Measurements from ENCODE around the gene PPIF.

PPIF gene

GRCh38 chr10:79385392-79385795, 38.1 kb downstream of the PPIF start:
- Histone ChIP-seq H3K4me3 (no peak overlapping the region), H3K27ac (no peak overlapping the region), H3K9ac (no peak overlapping the region), H3K9me3 (no peaks in the 10 kb centered on the region), H3K4me1 (peaks cover 38% of the 10 kb centered on the region), H3K27me3 (no peaks in the 10 kb centered on the region), H3K36me3 (peaks cover 14% of the 10 kb centered on the region; the same call in 1 of the 2 replicates), H4K20me1 (no peaks in the 10 kb centered on the region), H3K4me2 (no peak overlapping the region)
- TF ChIP-seq Cebpa-rat (IDR thresholded peaks at IDR 0.05): no peak

DNA sequence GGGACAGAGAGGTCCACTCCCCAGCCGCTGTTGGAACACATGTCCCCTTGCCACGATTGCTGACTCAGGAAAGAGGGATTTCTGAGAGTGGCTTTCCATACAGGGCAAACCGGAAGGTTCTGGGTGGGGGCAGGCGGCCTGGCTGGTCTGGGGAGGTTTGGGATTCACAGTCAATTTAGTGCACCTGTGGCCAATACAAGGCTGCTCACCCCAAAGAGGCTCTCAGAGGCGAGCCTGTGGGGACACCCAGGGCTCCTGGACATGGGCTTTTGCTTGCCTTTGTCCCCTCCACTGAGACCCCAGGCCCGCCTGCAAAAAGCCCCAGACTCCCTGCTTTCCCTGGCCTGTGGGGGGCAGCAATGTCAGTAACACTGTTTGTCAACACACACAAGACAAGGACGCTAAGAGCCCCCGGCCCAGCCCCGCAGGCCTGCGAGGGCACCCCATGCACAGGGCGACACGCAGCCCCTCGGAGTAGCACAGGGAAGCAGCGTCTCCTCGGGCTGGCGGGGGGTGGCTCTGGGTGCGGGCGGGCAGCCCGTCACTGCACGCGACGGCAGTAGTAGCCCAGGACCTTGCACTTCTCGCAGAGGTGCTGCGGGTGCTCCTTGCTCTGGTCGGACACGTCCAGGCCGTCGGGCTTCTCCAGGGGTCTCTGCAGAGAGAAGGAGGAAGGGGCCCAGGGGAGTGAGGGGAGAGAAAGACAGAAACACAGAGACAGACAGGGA, 38.7 kb downstream of the PPIF start:
- no peak for TF ChIP-seq Cebpa-rat (IDR thresholded peaks at IDR 0.05)
- H3K4me2 ChIP-seq: no peak overlapping the region
- H3K4me1 ChIP-seq: peaks cover 44% of the 10 kb centered on the region
- no peaks in the 10 kb centered on the region for H3K27me3 ChIP-seq
- no peak overlapping the region for H3K9ac ChIP-seq
- H3K36me3 ChIP-seq: peaks cover 14% of the 10 kb centered on the region; the same call in 1 of the 2 replicates
- H3K27ac ChIP-seq: no peak overlapping the region
- no peaks in the 10 kb centered on the region for H4K20me1 ChIP-seq
- H3K9me3 ChIP-seq: no peaks in the 10 kb centered on the region
- no peak overlapping the region for H3K4me3 ChIP-seq

DNA sequence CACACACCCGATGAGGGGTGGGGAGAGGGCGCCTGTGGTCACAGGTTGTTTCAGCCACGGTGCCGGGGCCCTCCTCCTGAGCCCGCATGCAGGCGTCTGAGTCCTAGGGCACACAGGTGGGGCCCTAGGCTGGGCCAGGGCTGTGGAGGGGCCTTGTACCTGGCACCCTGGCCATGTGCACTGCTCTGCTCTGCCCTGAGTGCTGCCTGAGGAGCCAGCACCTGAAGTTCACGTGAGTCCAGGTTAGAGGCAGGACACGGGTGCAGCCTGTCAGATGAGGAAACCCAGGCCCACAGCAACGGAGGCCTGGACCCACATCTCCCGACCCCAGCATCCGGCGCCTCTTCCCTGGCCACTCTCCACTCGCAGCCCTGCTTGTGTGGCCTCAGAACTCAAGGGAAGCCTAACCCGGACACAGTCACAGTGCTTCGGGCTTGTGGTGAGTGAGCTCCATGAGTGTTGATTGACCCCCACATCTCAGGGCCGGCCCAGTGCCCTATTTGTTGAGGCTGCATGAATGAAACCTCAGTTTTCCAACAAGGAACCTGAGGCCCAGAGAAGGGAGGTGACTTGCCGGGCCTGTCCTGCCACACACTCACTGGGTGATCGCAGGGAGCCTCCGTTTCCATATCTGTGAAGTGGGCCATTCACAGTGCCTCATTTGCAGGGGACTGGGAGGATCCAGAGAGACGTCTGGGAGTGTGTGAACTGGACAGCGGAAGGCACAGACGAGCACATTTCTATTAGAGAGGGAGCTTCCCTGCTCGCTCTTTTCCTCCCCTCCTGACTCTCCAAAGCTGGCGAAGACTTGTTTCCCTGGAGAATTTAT, 39.6 kb downstream of the PPIF start:
- no peak overlapping the region for H3K4me3 ChIP-seq
- H4K20me1 ChIP-seq: no peaks in the 10 kb centered on the region
- H3K27ac ChIP-seq: no peak overlapping the region; the same call in 1 of the 2 replicates
- no peaks in the 10 kb centered on the region for H3K27me3 ChIP-seq
- no peak for TF ChIP-seq Cebpa-rat (IDR thresholded peaks at IDR 0.05)
- H3K9ac ChIP-seq: no peak overlapping the region
- H3K9me3 ChIP-seq: no peaks in the 10 kb centered on the region
- no peak overlapping the region for H3K4me2 ChIP-seq
- H3K4me1 ChIP-seq: peaks cover 48% of the 10 kb centered on the region
- H3K36me3 ChIP-seq: peaks cover 14% of the 10 kb centered on the region; the same call in 1 of the 2 replicates

DNA sequence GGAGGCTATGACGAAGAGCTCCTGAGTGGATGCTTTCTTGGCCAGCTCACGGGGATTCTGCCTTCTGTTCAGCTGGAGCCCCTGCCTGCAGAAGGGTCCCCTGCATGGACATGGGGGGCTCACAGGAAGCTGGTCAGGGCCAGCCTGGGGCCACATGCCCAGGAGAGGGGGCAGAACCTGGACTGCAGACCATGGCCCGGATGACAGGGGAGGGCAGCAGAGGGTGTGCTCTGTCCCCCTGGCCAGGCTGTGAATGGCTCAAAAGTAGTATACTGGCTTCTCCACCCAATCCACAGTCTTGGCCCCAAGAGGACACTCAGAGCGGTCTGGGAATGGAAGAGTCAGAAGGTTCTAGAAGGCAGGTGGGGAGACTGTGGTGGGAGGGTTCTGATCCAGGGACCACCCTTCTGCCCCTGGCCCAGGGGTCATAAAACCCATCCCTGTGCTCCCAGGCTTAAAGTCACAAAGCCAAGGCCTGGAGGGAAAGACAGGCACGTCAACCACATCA, 40.3 kb downstream of the PPIF start:
- no peak overlapping the region for H3K4me3 ChIP-seq
- TF ChIP-seq Cebpa-rat (IDR thresholded peaks at IDR 0.05): no peak
- H3K27me3 ChIP-seq: no peaks in the 10 kb centered on the region
- H3K9me3 ChIP-seq: no peaks in the 10 kb centered on the region
- H3K36me3 ChIP-seq: peaks cover 14% of the 10 kb centered on the region; the same call in 1 of the 2 replicates
- no peak overlapping the region; the same call in 1 of the 2 replicates for H3K27ac ChIP-seq
- H3K4me1 ChIP-seq: peaks cover 47% of the 10 kb centered on the region
- H3K9ac ChIP-seq: no peak overlapping the region
- no peaks in the 10 kb centered on the region for H4K20me1 ChIP-seq
- peak overlapping the region; percentile 6; the same call in 1 of the 2 replicates for H3K4me2 ChIP-seq

DNA sequence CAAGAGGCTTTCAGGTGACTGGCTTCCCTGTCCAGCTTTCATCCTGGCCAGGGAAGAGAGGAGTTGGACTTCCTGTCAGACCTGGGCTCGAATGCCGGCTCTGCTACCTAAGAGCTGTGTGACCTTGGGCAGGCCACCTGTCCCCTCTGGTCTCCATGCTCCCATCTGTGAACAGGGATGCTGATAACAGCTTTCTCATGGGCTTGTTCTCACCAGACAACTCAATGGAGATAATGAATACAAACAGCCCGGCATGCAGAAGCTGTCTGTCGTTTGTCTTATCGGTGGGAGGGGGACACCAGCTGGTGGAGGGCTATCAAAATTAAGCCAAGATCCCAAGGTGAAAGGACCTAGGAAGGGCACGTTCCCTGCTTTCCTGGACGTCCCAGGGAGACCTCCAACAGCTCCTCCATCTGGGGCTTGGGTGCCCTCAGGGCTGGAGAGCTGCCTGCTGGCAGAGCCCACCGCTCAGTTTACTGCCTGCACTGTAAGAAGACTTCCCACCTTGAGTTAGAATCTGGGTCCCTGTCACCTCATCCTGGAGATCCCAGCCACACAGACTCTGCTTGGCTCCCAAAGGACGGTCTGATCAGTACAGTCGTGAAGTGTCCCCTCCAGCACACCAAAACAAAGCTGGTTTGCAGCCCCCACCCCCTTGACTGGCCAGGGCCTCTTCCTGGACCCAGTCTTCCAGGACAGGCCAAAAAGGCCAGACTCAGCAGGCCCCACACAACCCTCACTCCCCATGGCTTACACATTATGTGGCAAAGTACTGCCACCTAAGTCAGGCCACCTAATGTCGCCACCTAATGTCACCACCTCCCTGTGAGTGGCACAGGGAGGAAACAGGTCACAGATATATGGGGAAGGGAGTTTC, 40.9 kb downstream of the PPIF start:
- Histone ChIP-seq H3K27ac (peak overlapping the region; percentile 80), H3K4me1 (peaks cover 50% of the 10 kb centered on the region), H3K9ac (peak overlapping the region; percentile 26; the same call in 1 of the 2 replicates), H3K4me3 (no peak overlapping the region), H3K36me3 (peaks cover 14% of the 10 kb centered on the region; the same call in 1 of the 2 replicates), H3K9me3 (no peaks in the 10 kb centered on the region), H3K27me3 (no peaks in the 10 kb centered on the region), H4K20me1 (no peaks in the 10 kb centered on the region), H3K4me2 (peak overlapping the region; percentile 77)
- no peak for TF ChIP-seq Cebpa-rat (IDR thresholded peaks at IDR 0.05)

GRCh38 chr10:79390057-79390456, 42.8 kb downstream of the PPIF start:
- Histone ChIP-seq H3K9ac (peak overlapping the region; percentile 48; the same call in 1 of the 2 replicates), H3K36me3 (peaks cover 14% of the 10 kb centered on the region; the same call in 1 of the 2 replicates), H3K9me3 (no peaks in the 10 kb centered on the region)

GRCh38 chr10:79390551-79391229, 43.4 kb downstream of the PPIF start:
- Histone ChIP-seq H3K4me2 (peak overlapping the region; percentile 77), H3K4me3 (no peak overlapping the region), H3K9me3 (no peaks in the 10 kb centered on the region), H3K36me3 (peaks cover 12% of the 10 kb centered on the region; the same call in 1 of the 2 replicates), H4K20me1 (no peaks in the 10 kb centered on the region), H3K9ac (peak overlapping the region; percentile 38; the same call in 1 of the 2 replicates), H3K27ac (peak overlapping the region; percentile 80), H3K27me3 (no peaks in the 10 kb centered on the region), H3K4me1 (peaks cover 65% of the 10 kb centered on the region)
- TF ChIP-seq Cebpa-rat (IDR thresholded peaks at IDR 0.05): no peak

More at GRCh38 chr10:79390057-79390456, 42.8 kb downstream of the PPIF start:
- Histone ChIP-seq H3K27ac (peak overlapping the region; percentile 80), H3K27me3 (no peaks in the 10 kb centered on the region), H4K20me1 (no peaks in the 10 kb centered on the region), H3K4me1 (peaks cover 65% of the 10 kb centered on the region), H3K4me2 (peak overlapping the region; percentile 77), H3K4me3 (no peak overlapping the region)
- TF ChIP-seq Cebpa-rat (IDR thresholded peaks at IDR 0.05): no peak

DNA sequence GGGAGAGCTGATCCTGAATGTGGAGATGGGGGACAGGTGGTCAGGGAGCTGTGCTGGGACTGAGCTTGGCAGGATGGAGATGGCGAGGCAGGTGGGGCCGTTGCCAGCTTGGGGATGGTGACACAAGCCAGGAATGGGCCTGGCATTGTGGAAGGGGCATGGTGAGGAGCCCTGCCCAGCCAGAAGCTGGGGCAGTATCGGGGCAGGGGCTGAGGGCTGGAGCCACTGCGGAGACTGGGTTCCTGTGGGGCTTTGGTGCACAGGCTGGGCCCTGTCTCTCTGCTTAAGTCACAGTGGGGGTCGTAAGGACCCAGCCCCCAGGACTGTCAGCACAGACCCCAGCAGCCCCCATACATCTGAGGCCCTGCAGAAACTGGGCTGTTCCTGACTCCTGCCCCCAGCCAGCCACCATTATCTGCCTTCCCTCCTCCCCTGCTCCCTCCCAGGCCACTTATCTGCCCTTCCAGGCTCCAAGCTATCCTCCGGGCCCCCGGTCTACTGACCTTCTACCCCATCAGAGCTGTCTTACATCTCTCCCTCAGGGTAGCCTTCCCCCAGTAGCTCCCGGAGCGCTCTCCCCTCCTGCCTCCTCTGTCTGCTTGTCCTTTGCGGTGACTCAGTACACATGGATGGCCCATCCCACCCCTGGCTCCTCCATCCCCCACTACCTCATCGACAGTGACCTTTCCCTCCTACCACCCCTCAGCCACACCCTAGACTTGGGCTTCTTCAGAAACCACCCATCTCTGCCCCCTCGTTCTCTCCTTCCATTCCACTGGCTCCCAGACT, 44.2 kb downstream of the PPIF start:
- peaks cover 6% of the 10 kb centered on the region; the same call in 1 of the 2 replicates for H3K36me3 ChIP-seq

More for the DNA sequence above, 44.2 kb downstream of the PPIF start:
- no peak for TF ChIP-seq Cebpa-rat (IDR thresholded peaks at IDR 0.05)
- peak overlapping the region; percentile 77 for H3K4me2 ChIP-seq
- H3K27me3 ChIP-seq: no peaks in the 10 kb centered on the region
- H3K4me3 ChIP-seq: no peak overlapping the region
- H4K20me1 ChIP-seq: no peaks in the 10 kb centered on the region
- peaks cover 65% of the 10 kb centered on the region for H3K4me1 ChIP-seq
- no peaks in the 10 kb centered on the region for H3K9me3 ChIP-seq
- H3K27ac ChIP-seq: peak overlapping the region; percentile 80
- no peak overlapping the region for H3K9ac ChIP-seq

Measured in BLaER1 (cell line).